Stimulated activated CD8-positive, alpha-beta memory T cell treated with anti-CD3 and anti-CD28 coated beads, Interleukin-4, amount 100 ng/mL, for 24 hours (primary cell): ENCODE data around the gene IGFBP6.

Experiments
- DNase-seq: peaks from one replicate; pipeline ENCODE4 v3.0.0-alpha.2; 2020; ENCODE audit warnings: low read depth

IGFBP6 gene

GRCh38 chr12:53120685-53121525, 23.4 kb downstream of the IGFBP6 start:
- no peak for DNase-seq

- DNase-seq, result no peak
Measured at GRCh38 chr12:53122961-53123468, 25.5 kb downstream of the IGFBP6 start.

- no peak for DNase-seq
Measured at GRCh38 chr12:53123578-53124351, 26.3 kb downstream of the IGFBP6 start.

DNA sequence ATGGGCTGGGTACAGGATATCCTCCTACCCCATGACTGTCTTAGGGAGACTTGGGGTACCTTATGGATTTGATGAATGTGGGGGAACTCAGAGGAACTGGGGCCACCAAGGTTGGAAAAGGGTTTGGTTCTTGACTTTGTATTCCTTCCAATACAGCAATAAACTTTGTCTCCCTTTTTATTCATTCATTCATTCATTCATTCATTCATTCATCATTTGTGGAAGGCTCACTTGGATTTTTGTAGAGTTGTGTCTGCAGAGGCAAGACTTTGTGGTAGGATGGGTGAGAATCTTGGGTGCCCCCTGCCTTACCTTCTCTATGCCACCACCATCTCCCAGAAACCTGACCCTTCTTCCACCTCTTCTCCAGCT, 26.9 kb downstream of the IGFBP6 start:
- no peak for DNase-seq

- no peak for DNase-seq
Measured at GRCh38 chr12:53127169-53127568, 29.7 kb downstream of the IGFBP6 start.

GRCh38 chr12:53128780-53129569, 31.5 kb downstream of the IGFBP6 start:
- no peak for DNase-seq

DNA sequence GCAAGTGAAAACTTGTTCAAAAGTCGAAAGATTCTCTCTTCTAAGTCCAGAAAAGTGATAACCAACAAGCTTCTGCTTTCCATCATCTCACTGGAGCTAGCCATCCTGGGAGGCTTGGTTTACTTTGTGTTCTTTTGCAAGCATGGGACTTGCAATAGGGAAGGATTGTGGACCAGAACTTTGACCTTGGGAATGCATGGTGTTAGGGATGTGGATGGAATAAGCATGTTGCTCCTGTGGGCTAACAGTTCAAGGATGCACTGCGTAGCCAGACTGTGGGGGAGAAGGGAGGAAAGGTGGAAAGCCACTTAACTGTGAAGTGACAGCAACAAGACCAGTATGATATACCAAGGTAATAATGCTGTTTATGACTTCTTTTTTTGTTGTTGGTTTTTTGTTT, 34.4 kb downstream of the IGFBP6 start:
- no peak for DNase-seq

DNA sequence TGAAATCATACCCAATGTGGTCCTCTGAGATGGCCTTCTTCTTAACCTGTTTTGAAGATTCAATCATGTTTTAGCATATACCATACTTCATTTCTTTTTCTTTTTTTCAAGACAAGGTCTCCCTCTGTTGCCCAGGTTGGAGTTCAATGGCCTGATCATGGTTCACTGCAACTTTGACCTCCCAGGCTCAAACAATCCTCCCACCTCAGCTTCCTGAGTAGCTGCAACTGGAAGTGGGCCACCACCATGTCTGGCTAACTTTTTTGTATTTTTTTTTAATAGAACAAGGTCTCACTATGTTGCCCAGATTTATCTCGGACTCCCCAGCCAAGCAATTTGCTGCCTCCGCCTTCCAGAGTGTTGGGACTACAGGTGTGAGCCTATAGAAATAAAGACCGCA, 36.3 kb downstream of the IGFBP6 start:
- DNase-seq, result no peak

DNA sequence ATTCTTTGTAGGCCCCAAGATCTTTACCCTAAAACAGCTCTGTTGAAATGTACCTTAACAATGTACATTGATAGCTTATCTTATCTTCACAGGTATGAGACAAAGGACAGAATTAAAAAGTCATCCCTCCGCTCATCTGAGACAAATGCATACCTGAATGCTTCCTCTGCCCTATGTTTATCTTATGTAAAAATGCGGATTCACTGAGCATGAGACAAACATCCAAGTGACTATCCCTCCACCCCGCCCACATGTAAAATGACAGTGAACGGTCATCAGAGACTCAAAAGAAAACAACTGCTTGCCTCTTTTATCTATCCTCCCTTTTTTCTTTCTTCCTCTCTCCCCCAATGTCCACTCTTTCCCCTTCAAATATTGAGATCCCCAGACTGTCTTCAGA, 45.9 kb downstream of the IGFBP6 start:
- DNase-seq, result no peak

GRCh38 chr12:53145383-53146260, 48.2 kb downstream of the IGFBP6 start:
- DNase-seq, result no peak

DNA sequence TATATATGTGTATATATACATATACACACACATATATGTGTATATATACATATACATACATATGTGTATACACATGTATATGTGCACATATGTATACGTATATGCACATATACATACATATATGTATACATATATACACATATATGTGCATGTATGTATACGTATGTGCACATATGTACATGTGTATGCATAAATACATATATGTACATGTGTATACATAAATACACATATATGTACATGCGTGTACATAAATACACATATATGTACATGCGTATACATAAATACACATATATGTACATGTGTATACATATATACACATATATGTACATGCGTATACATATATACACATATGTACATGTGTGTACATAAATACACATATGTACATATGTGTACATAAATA, 49.7 kb downstream of the IGFBP6 start:
- no peak for DNase-seq

DNA sequence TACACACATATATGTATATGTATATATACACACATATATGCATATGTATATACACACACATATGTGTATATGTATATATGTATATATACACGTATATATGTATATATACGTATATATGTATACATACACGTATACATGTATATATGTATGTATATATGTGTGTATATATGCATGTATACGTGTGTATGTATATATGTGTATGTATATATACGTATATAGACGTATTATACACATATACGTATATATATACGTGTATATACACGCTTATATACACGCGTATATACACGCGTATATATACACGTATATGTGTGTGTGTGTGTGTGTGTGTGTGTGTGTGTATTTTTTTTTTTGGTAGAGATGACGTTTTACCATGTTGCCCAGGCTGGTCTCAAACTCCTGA, 50.2 kb downstream of the IGFBP6 start:
- no peak for DNase-seq

GRCh38 chr12:53151039-53151438, 53.6 kb downstream of the IGFBP6 start:
- no peak for DNase-seq
